Gastrocnemius medialis (tissue), 4 donors: ENCODE results near the gene NFATC3.

Source experiments
- CTCF ChIP-seq, 5 experiments: fragments of 450-650 bp in 3 of 5; fragments of 200-600 bp in 2 of 5; sonication (generic) in 2 of 5; IDR thresholded peaks in 4 of 5; conservative IDR thresholded peaks in 1 of 5; 1 replicate in 4 of 5; 2 replicates in 1 of 5; pipeline ENCODE4 v1.5.1; 2016 to 2019; ENCODE audit warnings: antibody characterized with exemption in 5 of 5, mild to moderate bottlenecking in 3 of 5, moderate library complexity in 3 of 5
- POLR2A ChIP-seq, 2 donors: fragments of 450-650 bp; IDR thresholded peaks; one replicate each; pipeline ENCODE4 v1.6.1; 2017; ENCODE audit warnings: antibody characterized with exemption in 2 of 2, mild to moderate bottlenecking in 2 of 2, moderate library complexity in 2 of 2

- TF ChIP-seq POLR2A (IDR thresholded peaks at IDR 0.05), result no peak
- TF ChIP-seq CTCF (IDR thresholded peaks at IDR 0.05 in 4 of 5, conservative IDR thresholded peaks at IDR 0.05 in 1 of 5), result peak in 2 of 5 experiments; percentile 43 to 44
Observed at GRCh38 chr16:68072038-68072695, 13.0 kb upstream of the NFATC3 start.
